ENCODE data around the gene AIF1L.

DNA sequence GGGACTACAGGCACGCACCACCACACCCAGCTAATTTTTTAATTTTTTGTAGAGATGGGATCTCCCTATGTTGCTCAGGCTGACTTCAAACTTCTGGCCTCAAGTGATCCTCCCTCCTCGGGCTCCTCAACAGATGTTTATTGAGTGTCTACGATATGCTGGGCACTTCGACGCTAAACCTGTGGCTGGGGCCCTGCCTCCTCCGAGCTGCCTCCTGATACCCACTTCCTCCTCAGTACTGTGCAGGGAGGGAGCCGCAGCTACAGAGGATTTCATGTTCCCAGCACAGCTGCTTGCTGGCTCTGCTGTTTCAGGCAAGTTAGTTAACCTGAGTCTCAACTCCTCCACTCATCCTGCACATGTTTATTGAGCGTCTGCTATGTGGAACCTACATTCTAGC is 9.6 kb downstream of the AIF1L start:
- TF ChIP-seq POLR2A (IDR thresholded peaks at IDR 0.05; ENCODE audit: low read depth, low read length) (no peak), POLR2AphosphoS5 (IDR thresholded peaks at IDR 0.05; ENCODE audit: low read depth, low read length) (no peak)

Data from GM12892 (cell line).